A204.1 (cell line): ENCODE results near the gene AKAP8L.

Source experiments
- FAIRE-seq: peaks from 2 replicates; lab custom pipeline; 2012; peaks lifted over from hg19 to GRCh38; lab: Jason Lieb, UNC

Gene AKAP8L

GRCh38 chr19:15448778-15449619, 30.2 kb upstream of the AKAP8L start:
- no peak for FAIRE-seq

DNA sequence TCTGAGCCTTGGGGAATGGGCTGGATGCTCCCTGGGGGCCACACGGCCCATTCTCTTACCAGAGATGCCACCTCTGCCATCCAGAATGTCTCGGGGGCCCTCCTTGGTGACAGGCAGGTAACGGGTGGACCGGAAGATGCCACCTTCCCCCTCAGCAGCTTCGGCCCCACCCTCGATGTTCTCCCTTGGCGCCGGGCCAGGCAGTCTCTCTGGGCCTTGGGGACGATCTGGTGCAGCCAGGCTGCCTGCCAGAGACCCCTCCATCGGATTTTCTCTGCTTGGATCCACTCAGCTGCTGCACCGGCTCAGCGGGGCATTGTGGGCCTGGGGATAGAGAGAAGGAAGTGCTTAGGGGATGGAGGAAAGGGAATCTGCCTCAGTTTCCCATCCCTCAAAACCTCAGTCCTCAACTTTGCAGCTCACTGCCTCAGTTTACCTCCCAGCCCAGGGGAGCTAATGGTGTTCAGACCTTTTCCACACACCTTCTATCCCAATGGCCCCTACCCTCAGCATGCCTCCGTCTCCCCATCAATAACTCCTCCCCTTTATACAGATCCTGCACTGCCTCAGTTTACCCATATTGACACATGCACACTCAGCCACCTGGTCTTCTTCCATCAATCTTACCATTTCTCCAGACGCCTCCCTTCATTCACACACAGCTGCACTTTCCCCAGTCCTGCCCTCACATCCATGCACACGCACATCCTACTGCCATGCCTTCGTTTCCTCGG, 29.4 kb upstream of the AKAP8L start:
- no peak for FAIRE-seq

GRCh38 chr19:15447057-15447456, 28.3 kb upstream of the AKAP8L start:
- FAIRE-seq, result no peak

DNA sequence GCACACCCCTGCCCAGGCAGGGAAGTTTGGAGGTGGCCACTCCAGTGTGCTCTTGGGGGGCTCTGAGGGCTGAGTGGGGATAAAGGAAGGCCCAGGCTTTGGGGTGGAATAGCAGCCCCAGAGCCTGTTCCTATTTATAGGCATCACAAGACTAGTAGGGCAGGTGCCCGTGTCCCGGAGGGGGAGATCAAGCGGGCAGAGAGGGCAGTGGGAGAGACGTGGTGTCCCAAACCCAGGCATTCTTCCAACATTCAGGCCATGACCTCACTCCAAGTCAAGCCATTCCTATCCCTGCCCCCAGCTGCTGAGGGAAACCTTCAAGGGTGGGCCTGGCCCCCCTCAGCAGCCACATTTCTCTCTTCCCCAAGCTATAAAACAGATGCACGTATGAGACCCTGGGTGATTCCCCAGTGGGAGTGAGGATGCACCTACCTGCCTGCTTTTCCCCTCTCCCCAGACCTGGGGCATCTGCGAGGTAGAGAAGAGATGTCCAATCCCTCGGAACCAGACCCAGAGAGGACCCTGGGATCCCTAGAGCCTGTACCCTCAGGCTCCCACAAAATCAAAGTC, 27.1 kb upstream of the AKAP8L start:
- no peak for FAIRE-seq

- no peak for FAIRE-seq
Measured at GRCh38 chr19:15445227-15445605, 26.4 kb upstream of the AKAP8L start.

GRCh38 chr19:15444505-15445226, 25.9 kb upstream of the AKAP8L start:
- FAIRE-seq, result no peak

GRCh38 chr19:15443838-15444237, 25.1 kb upstream of the AKAP8L start:
- FAIRE-seq, result no peak

DNA sequence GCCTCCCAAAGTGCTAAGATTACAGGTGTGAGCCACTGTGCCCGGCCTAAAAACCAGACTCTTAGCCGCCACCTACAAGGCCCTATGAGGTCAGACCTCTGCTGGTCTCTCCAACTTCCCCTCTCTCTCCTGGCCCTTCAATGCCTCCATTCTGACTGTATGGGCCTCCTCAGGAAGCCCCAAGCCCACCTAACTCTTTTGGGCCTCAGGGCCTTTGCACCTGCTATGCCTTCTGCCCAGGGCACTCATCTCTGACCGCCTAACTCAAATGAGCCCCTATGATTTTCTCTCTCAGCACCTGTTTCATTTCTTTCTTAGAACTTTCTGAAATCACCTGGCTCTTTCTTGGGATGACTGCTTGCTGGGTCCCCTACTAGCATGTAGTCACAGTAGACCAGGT, 24.5 kb upstream of the AKAP8L start:
- no peak for FAIRE-seq

- FAIRE-seq, result no peak
Measured at GRCh38 chr19:15442142-15442920, 23.5 kb upstream of the AKAP8L start.

GRCh38 chr19:15441317-15441716, 22.5 kb upstream of the AKAP8L start:
- FAIRE-seq, result no peak

DNA sequence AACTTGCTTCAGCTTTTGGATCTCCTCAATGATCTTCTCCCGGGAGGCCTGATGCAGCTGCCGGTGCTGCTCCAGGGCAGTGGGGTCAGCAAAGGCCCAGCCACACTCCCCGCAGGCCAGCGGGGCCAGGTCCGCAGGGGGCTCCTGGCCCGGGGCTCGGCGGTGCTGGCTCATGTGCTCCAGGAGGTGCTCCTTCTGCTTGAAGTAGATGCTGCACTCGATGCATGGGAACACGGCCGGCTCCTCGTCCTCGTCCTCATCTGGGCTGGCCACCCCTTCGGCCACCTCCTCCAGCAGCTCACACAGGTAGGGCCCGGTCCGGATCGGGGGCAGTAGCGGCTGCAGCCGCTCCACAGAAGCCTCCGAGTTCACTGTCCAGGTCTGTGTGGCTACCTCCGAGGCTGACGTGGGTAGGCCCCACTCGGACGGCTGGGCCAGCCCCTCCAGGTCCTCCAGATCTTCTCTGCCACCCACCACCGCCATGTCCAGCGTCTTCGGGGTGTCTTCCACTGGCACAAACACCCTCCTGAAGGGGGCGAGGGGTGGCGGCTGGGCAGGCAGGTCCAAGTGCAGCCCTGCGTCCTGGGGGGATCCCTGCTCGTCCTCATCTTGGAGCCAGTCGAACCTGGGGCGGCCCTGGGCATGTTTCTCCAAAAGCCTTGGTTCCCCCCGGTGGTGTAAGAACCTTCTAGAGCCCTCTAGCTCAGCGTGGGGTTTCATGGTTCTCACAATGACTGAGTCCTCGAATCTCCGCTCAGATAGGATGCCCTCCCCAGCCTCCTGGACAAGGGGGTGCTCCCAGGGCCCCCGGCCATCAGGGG, 21.2 kb upstream of the AKAP8L start:
- no peak for FAIRE-seq

DNA sequence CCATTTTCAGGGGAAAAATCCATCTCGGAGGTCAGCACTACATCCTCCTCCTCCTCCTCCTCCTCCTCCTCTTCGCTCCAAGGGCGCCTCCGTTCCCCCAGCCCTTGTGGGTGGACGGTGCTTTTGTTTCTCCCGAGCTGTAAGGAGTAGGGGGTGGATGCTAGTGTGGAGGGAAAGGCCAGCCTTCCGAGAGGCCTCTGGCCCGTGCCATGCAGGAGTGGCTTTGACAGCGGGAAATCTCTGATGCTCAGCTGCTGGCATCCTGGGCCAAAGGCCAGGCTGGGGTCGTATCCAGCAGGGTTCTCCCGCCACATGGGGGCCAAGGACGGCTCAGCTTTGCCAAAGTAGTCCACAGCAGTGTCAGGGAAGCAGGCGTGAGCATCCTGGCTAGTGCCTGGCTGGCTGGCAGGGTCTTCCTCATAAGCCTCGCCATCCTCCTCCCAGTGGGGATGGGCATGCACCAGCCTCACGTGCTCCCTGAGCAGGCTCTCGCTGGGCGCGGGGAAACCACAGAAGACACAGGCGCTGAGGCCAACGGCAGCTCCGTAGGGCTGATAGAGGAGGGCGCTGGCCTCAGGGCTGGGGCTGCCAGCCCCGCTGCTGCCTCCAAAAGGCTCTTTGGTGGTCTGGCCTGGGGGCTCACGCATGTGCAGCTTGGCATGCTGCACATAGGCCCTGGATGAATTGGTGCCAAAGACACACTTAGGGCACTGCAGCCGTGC, 20.5 kb upstream of the AKAP8L start:
- FAIRE-seq, result no peak

- no peak for FAIRE-seq
Measured at GRCh38 chr19:15438577-15438976, 19.8 kb upstream of the AKAP8L start.

DNA sequence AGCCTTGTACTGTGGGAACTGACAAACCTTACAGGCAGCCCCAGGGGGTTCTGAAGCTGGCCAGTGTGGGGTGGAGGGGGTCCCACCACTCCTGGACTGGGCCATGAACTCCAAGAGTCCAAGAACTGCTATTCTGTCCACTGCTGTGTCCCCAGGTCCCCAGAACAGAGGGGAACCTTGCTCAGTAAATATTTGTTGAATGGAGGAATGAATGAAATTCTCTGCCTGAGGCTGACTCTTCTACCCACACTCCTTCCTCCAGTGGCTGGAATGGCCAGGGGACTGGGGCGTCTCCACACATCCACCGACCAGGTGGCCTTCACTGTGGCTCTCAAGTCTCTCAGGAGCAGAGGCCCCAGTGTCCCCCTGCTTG, 19.3 kb upstream of the AKAP8L start:
- no peak for FAIRE-seq

DNA sequence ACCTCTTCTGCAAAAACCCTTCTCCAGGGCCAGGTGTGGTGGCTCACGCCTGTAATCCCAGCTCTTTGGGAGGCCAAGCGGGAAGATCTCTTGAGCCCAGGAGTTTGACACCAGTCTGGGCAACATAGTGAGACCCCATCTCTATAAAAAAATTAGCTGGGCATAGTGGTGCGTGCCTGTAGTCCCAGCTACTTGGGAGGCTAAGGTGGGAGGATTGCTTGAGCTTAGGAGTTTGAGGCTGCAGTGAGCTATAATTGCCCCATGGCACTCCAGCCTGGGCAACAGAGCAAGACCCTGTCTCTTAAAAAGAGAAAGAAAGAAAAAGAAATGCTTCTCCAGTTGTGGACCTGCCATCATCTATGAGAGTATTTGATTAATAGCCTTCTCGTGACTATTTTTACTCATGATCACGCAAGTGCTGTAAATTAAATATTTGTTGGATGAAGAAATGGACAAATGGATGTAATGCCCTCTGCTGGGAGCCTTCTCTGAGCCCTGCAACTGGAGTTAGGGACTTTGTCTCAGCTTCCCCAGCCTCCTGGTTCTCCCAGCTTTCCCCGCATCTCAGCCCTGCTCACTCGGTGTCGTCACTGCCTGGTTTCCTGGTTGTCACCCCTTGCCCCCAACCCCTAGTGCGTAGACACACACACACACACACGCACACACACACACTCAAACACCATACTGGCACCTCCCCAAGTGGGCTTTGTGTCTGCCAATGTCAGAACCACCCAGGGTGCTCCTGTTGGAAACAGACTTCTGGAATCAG, 18.8 kb upstream of the AKAP8L start:
- no peak for FAIRE-seq

DNA sequence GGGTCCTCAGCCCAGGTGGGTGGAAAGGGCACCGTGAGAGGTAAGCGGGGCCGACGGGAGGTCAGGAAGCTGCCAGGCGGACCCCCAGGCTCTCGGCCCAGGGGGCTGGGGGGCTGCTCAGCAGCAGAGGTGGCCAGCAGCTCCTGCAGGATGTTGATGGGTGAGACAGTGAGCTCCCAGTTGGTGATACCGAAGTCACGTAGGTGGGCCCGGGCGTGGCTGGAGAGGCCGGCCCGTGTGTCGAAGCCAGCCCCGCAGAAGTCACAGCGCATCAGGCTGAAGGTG, 18.0 kb upstream of the AKAP8L start:
- no peak for FAIRE-seq

GRCh38 chr19:15436012-15436825, 17.4 kb upstream of the AKAP8L start:
- no peak for FAIRE-seq

GRCh38 chr19:15433519-15434069, 14.8 kb upstream of the AKAP8L start:
- FAIRE-seq, result no peak
